PFSK-1 (cell line): ENCODE results near the gene ZBTB2.

ENCODE experiments used
- FOXP2 ChIP-seq: optimal IDR thresholded peaks from 2 replicates; pipeline ENCODE3; 2011; ENCODE audit warnings: borderline replicate concordance, control low read depth, inconsistent platforms; ENCODE audit not compliant: insufficient read depth; ENCODE audit errors: extremely low read length, extremely low read depth
- POLR2AphosphoS5 ChIP-seq: IDR thresholded peaks from 2 replicates; pipeline ENCODE4 v1.6.1; 2012; ENCODE audit warnings: low read depth, mild to moderate bottlenecking, control low read depth, low read length, moderate library complexity
- REST ChIP-seq, 2 experiments: IDR thresholded peaks; 2 replicates each; pipeline versions ENCODE4 v1.6.1 to v1.8.0; 2011 to 2012; ENCODE audit warnings: low read depth in 2 of 2, low read length in 2 of 2, control low read depth in 1 of 2, inconsistent platforms in 1 of 2, mild to moderate bottlenecking in 1 of 2, moderate library complexity in 1 of 2; ENCODE audit not compliant: insufficient read depth in 1 of 2
- SIN3A ChIP-seq: IDR thresholded peaks from 2 replicates; pipeline ENCODE4 v1.6.1; 2012; ENCODE audit warnings: mild to moderate bottlenecking, low read length, moderate library complexity, borderline replicate concordance; ENCODE audit not compliant: insufficient read depth
- TAF1 ChIP-seq: IDR thresholded peaks from 2 replicates; pipeline ENCODE4 v1.6.1; 2012; ENCODE audit warnings: low read length, control low read depth, borderline replicate concordance; ENCODE audit not compliant: insufficient read depth

ZBTB2 gene

GRCh38 chr6:151380848-151381205 is 10.5 kb downstream of the ZBTB2 start:
- TF ChIP-seq FOXP2, result no peak
- TF ChIP-seq SIN3A, result no peak
- no peak for TF ChIP-seq REST (IDR thresholded peaks at IDR 0.05; ENCODE audit: insufficient read depth in 1 of 2, low read depth in 2 of 2, low read length in 2 of 2)
- no peak for TF ChIP-seq POLR2AphosphoS5
- no peak for TF ChIP-seq TAF1

- TF ChIP-seq POLR2AphosphoS5 (no peak), TAF1 (no peak), REST (IDR thresholded peaks at IDR 0.05; ENCODE audit: insufficient read depth in 1 of 2, low read depth in 2 of 2, low read length in 2 of 2) (no peak), SIN3A (no peak), FOXP2 (no peak)
Observed at GRCh38 chr6:151379933-151380847, 11.2 kb downstream of the ZBTB2 start.

- no peak for TF ChIP-seq POLR2AphosphoS5
- TF ChIP-seq TAF1, result no peak
Observed at GRCh38 chr6:151377095-151377494, 14.3 kb downstream of the ZBTB2 start.

- TF ChIP-seq SIN3A, result no peak
- TF ChIP-seq FOXP2, result no peak
- no peak for TF ChIP-seq TAF1
- no peak for TF ChIP-seq REST (IDR thresholded peaks at IDR 0.05; ENCODE audit: insufficient read depth in 1 of 2, low read depth in 2 of 2, low read length in 2 of 2)
- TF ChIP-seq POLR2AphosphoS5, result no peak
Observed at GRCh38 chr6:151376440-151376839, 14.9 kb downstream of the ZBTB2 start.

GRCh38 chr6:151375833-151376232 is 15.5 kb downstream of the ZBTB2 start:
- TF ChIP-seq FOXP2 (no peak), TAF1 (no peak)

GRCh38 chr6:151374036-151374683 is 17.2 kb downstream of the ZBTB2 start:
- TF ChIP-seq FOXP2 (peak; percentile 20), SIN3A (no peak), POLR2AphosphoS5 (no peak), TAF1 (no peak), REST (IDR thresholded peaks at IDR 0.05; ENCODE audit: insufficient read depth in 1 of 2, low read depth in 2 of 2, low read length in 2 of 2) (0 out of 4 replicates have a peak, but pooled peaks of 1 of the 2 experiments have one; percentile 24)
